ENCODE results near the gene PTPRT.

- no peak for TF ChIP-seq CTCF (conservative IDR thresholded peaks at IDR 0.05; ENCODE audit: low read depth, low read length)
- no peak for TF ChIP-seq EZH2phosphoT487 (IDR thresholded peaks at IDR 0.05; ENCODE audit: borderline replicate concordance, low read length)
Observed at GRCh38 chr20:42027746-42028268, 1161.9 kb downstream of the PTPRT start.

Data from PC-3 (cell line).